GM18520 (cell line): Measurements from ENCODE around the gene ADGRL3.

Source experiments
- ATAC-seq: cut with Tn5 transposase; IDR thresholded peaks from one replicate; pipeline ENCODE4 v1.9.1; 2021; ENCODE audit not compliant: unreplicated experiment

Gene ADGRL3

GRCh38 chr4:61531188-61531587 is 331.1 kb downstream of the ADGRL3 start:
- ATAC-seq = no peak

- ATAC-seq = no peak
These were observed 332.3 kb downstream of the ADGRL3 start for GRCh38 chr4:61532336-61533000.

GRCh38 chr4:61533140-61533539 is 333.0 kb downstream of the ADGRL3 start:
- ATAC-seq = no peak

- ATAC-seq = no peak
These were observed 340.8 kb downstream of the ADGRL3 start for GRCh38 chr4:61540944-61541343.

GRCh38 chr4:61541459-61541858 is 341.3 kb downstream of the ADGRL3 start:
- ATAC-seq = no peak

- no peak for ATAC-seq
These were observed 343.9 kb downstream of the ADGRL3 start for GRCh38 chr4:61543976-61544375.

GRCh38 chr4:61545902-61546480 is 345.9 kb downstream of the ADGRL3 start:
- no peak for ATAC-seq

- ATAC-seq = no peak
These were observed 349.2 kb downstream of the ADGRL3 start for GRCh38 chr4:61549336-61549735.

GRCh38 chr4:61553557-61554125 is 353.5 kb downstream of the ADGRL3 start:
- ATAC-seq = no peak

GRCh38 chr4:61555789-61556188 is 355.7 kb downstream of the ADGRL3 start:
- ATAC-seq = no peak

- ATAC-seq = no peak
These were observed 356.2 kb downstream of the ADGRL3 start for GRCh38 chr4:61556277-61556676.

GRCh38 chr4:61559396-61559795 is 359.3 kb downstream of the ADGRL3 start:
- ATAC-seq = no peak

GRCh38 chr4:61561028-61561427 is 360.9 kb downstream of the ADGRL3 start:
- no peak for ATAC-seq

GRCh38 chr4:61571761-61572559 is 371.8 kb downstream of the ADGRL3 start:
- ATAC-seq = no peak

- ATAC-seq = no peak
These were observed 375.7 kb downstream of the ADGRL3 start for GRCh38 chr4:61575796-61576195.

- ATAC-seq = no peak
These were observed 379.7 kb downstream of the ADGRL3 start for GRCh38 chr4:61579786-61580185.

GRCh38 chr4:61580721-61581377 is 380.7 kb downstream of the ADGRL3 start:
- no peak for ATAC-seq

GRCh38 chr4:61583696-61584095 is 383.6 kb downstream of the ADGRL3 start:
- ATAC-seq = no peak

- ATAC-seq = no peak
These were observed 388.7 kb downstream of the ADGRL3 start for GRCh38 chr4:61588621-61589402.

- no peak for ATAC-seq
These were observed 390.8 kb downstream of the ADGRL3 start for GRCh38 chr4:61590881-61591280.
